ENCODE results near the gene CELA3B.

DNA sequence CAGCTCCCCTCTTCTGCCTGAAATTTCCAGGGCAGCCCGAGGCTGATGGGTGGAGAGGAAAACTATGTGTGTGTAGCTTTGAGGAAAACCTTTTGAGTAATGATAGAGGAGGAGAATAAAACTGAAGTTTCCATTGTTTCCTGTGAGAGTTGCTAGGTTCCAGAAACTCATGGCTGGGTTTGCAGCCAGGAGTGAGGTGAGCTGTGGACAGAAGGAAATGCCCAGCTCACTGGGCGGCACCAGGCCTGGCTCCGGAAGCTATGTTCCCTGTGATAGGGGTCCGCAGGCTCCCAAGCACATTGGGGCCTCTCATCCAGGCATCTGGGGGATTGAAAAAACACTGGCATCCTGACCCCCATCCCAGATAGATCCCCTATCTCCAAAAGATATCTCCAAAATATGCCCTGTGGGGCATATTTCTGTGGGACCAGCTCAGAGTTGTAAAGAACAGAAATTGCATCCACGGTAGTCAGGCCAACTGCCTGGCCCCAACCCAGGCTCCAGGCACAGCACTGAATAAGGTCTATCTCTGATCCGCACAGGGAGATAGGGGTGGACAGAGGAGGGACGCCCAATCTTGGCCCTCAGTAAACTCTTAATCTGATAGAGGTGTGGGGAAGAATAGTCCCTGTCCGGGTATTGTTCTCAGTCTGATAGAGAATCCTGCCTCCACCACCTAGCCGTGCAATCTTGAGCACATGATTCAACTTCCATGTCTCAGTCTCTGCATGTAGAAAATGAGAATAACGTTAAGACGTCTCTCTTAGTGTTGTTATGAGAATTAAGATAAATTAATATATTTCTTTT is 37.9 kb upstream of the CELA3B start:
- TF ChIP-seq POLR2A (IDR thresholded peaks at IDR 0.05; ENCODE audit: low read length) (no peak), GATA1 (IDR thresholded peaks at IDR 0.05; ENCODE audit: low read depth, low read length) (no peak)
